ENCODE data around the gene ITPR1.

Gene ITPR1

DNA sequence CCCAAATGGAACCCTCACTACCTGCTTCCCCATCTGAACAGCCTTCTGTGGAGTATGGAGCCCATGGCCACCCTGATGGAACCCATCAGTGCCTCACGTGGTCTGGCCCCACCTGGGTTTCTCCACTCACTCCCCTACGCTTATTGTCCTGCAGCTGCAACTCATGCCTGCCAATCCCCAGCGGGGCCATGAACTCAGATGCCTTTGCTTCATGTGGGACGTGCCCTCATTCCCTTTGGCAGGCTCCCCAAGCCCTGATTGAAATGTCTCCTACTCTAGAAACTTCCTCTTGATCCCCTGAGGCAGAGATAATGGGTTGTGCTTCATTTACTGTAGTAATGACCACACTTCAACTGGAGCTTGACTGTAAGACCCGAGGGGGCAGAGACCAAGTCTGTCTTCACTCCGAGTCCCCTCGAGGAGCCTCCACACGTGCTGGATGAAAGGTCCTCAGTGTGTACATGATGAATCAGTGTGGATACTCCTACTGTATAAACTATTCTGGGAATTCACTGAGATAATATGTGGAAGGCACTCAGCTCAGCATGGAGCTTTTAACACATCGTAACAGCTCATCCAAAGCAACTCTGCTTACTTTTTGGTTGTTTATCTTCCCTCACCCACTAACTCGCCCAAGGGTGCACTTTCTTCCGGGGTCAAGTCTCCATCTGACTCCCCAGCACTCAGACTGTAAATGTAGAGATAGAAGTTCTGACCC lies 253.3 kb downstream of the ITPR1 start:
- H3K27me3 ChIP-seq (ENCODE audit: insufficient read depth, low read length, poor library complexity, severe bottlenecking), result no peaks in the 10 kb centered on the region

GRCh38 chr3:4748127-4748526 lies 255.0 kb downstream of the ITPR1 start:
- no peaks in the 10 kb centered on the region for H3K9me2 ChIP-seq (replicated peaks; ENCODE audit: low read depth, low read length)
- no peaks in the 10 kb centered on the region for H3K79me2 ChIP-seq (ENCODE audit: insufficient read depth, low read length)
- H2AFZ ChIP-seq (ENCODE audit: low read length), result no peak overlapping the region
- TF ChIP-seq, protein P1, sequence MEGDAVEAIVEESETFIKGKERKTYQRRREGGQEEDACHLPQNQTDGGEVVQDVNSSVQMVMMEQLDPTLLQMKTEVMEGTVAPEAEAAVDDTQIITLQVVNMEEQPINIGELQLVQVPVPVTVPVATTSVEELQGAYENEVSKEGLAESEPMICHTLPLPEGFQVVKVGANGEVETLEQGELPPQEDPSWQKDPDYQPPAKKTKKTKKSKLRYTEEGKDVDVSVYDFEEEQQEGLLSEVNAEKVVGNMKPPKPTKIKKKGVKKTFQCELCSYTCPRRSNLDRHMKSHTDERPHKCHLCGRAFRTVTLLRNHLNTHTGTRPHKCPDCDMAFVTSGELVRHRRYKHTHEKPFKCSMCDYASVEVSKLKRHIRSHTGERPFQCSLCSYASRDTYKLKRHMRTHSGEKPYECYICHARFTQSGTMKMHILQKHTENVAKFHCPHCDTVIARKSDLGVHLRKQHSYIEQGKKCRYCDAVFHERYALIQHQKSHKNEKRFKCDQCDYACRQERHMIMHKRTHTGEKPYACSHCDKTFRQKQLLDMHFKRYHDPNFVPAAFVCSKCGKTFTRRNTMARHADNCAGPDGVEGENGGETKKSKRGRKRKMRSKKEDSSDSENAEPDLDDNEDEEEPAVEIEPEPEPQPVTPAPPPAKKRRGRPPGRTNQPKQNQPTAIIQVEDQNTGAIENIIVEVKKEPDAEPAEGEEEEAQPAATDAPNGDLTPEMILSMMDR (conservative IDR thresholded peaks at IDR 0.05; ENCODE audit: low read length), result no peak
- TF ChIP-seq EZH2phosphoT487 (IDR thresholded peaks at IDR 0.05; ENCODE audit: borderline replicate concordance), result no peak
- H3K9ac ChIP-seq (ENCODE audit: low read depth, low read length, poor library complexity, severe bottlenecking), result no peak overlapping the region
- H3K4me3 ChIP-seq (ENCODE audit: low read length, poor library complexity, severe bottlenecking), result no peak overlapping the region
- peaks cover 39% of the 10 kb centered on the region for H3K4me1 ChIP-seq (ENCODE audit: insufficient read depth, low read length, poor library complexity, severe bottlenecking)
- no peaks in the 10 kb centered on the region for H3F3A ChIP-seq (ENCODE audit: low read depth)
- no peak overlapping the region for H3K4me2 ChIP-seq (ENCODE audit: low read depth, low read length, poor library complexity, severe bottlenecking)
- no peaks in the 10 kb centered on the region; the same call in 1 of the 2 replicates for H3K36me3 ChIP-seq (ENCODE audit: insufficient read depth, low read length)
- H3K27me3 ChIP-seq (ENCODE audit: insufficient read depth, low read length, poor library complexity, severe bottlenecking), result no peaks in the 10 kb centered on the region
- H3K9me3 ChIP-seq (ENCODE audit: insufficient read depth, low read depth, low read length), result no peaks in the 10 kb centered on the region
- no peaks in the 10 kb centered on the region for H4K20me1 ChIP-seq (ENCODE audit: insufficient read depth, low read length, poor library complexity, severe bottlenecking)

More for the DNA sequence above, 253.3 kb downstream of the ITPR1 start:
- no peaks in the 10 kb centered on the region for H3K79me2 ChIP-seq (ENCODE audit: insufficient read depth, low read length)
- no peak overlapping the region for H3K9ac ChIP-seq (ENCODE audit: low read depth, low read length, poor library complexity, severe bottlenecking)
- no peaks in the 10 kb centered on the region for H3F3A ChIP-seq (ENCODE audit: low read depth)
- peaks cover 24% of the 10 kb centered on the region for H3K4me1 ChIP-seq (ENCODE audit: insufficient read depth, low read length, poor library complexity, severe bottlenecking)
- no peak overlapping the region for H3K4me3 ChIP-seq (ENCODE audit: low read length, poor library complexity, severe bottlenecking)
- no peaks in the 10 kb centered on the region for H4K20me1 ChIP-seq (ENCODE audit: insufficient read depth, low read length, poor library complexity, severe bottlenecking)
- no peaks in the 10 kb centered on the region for H3K9me2 ChIP-seq (replicated peaks; ENCODE audit: low read depth, low read length)
- no peak overlapping the region for H2AFZ ChIP-seq (ENCODE audit: low read length)
- no peak overlapping the region for H3K4me2 ChIP-seq (ENCODE audit: low read depth, low read length, poor library complexity, severe bottlenecking)
- no peaks in the 10 kb centered on the region for H3K9me3 ChIP-seq (ENCODE audit: insufficient read depth, low read depth, low read length)
- no peaks in the 10 kb centered on the region; the same call in 1 of the 2 replicates for H3K36me3 ChIP-seq (ENCODE audit: insufficient read depth, low read length)
- TF ChIP-seq EZH2phosphoT487 (IDR thresholded peaks at IDR 0.05; ENCODE audit: borderline replicate concordance), result no peak
- TF ChIP-seq, protein P1 (conservative IDR thresholded peaks at IDR 0.05; ENCODE audit: low read length), result no peak

DNA sequence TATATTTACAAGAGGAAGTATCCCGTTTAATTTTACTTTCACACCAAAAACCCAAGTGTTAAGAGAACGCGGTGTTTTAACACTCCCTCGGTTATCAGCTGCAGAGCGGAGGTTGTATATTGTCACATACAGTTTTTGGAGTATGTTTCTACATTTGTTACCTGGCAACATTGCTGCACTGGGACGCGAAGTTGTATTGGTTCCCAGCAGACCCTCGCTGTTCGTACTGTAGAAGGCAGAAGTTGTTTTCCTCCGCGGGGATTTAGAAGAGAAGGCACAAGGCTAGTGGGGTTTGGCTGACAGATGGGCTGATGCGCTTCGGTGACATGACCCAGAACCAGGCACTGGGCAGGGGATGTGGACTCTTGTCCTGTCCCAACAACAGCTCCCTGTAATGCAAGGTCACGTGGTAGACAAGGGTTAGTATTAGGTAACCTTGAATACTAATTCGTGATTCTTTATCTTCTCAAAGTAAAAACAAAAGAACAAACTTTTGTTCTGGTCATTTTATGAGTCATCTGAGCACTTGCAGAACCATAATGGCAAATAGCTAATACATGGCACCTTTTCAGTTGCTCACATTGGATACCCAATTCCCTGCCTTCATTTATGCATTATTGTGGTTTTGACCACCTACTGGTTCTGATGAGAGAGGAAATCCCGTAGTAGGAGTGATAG lies 255.7 kb downstream of the ITPR1 start:
- H2AFZ ChIP-seq (ENCODE audit: low read length), result no peak overlapping the region
- H4K20me1 ChIP-seq (ENCODE audit: insufficient read depth, low read length, poor library complexity, severe bottlenecking), result no peaks in the 10 kb centered on the region
- no peaks in the 10 kb centered on the region for H3K79me2 ChIP-seq (ENCODE audit: insufficient read depth, low read length)
- H3K27me3 ChIP-seq (ENCODE audit: insufficient read depth, low read length, poor library complexity, severe bottlenecking), result no peaks in the 10 kb centered on the region
- H3K9me2 ChIP-seq (replicated peaks; ENCODE audit: low read depth, low read length), result no peaks in the 10 kb centered on the region
- no peaks in the 10 kb centered on the region for H3F3A ChIP-seq (ENCODE audit: low read depth)
- no peak overlapping the region for H3K9ac ChIP-seq (ENCODE audit: low read depth, low read length, poor library complexity, severe bottlenecking)
- H3K4me1 ChIP-seq (ENCODE audit: insufficient read depth, low read length, poor library complexity, severe bottlenecking), result peaks cover 35% of the 10 kb centered on the region
- TF ChIP-seq EZH2phosphoT487 (IDR thresholded peaks at IDR 0.05; ENCODE audit: borderline replicate concordance), result no peak
- TF ChIP-seq, protein P1 (conservative IDR thresholded peaks at IDR 0.05; ENCODE audit: low read length), result no peak
- H3K9me3 ChIP-seq (ENCODE audit: insufficient read depth, low read depth, low read length), result no peaks in the 10 kb centered on the region
- H3K4me2 ChIP-seq (ENCODE audit: low read depth, low read length, poor library complexity, severe bottlenecking), result no peak overlapping the region
- H3K4me3 ChIP-seq (ENCODE audit: low read length, poor library complexity, severe bottlenecking), result no peak overlapping the region
- no peaks in the 10 kb centered on the region; the same call in 1 of the 2 replicates for H3K36me3 ChIP-seq (ENCODE audit: insufficient read depth, low read length)

Measured in Loucy (cell line).